Renal cortical epithelial cell (primary cell): ENCODE results near the gene WNT9A. TPM values are rescaled to one million over a fixed set of nuclear protein-coding genes. Genes with fewer than 3 reads are reported as not detected.
A peak's percentile ranks its signal among the peaks of the same experiment; 100 is the strongest.

ENCODE experiments used
- DNase-seq: peaks from one replicate; pipeline ENCODE4 v3.0.0-alpha.2; 2011; ENCODE audit warnings: low read depth
- total RNA-seq: library from RNA; depleted of rRNA; stranded (reverse); fragments of >200 nt; gene quantifications from 2 replicates; pipeline ENCODE4 v1.2.3, GENCODE V29; 2014

WNT9A gene
- total RNA-seq, 1 donor from 2014 or later = 0.89 TPM

GRCh38 chr1:227941509-227942020 lies 6.2 kb downstream of the WNT9A start:
- no peak for DNase-seq

GRCh38 chr1:227940791-227941241 lies 6.9 kb downstream of the WNT9A start:
- DNase-seq = no peak

- DNase-seq = no peak
Measured at GRCh38 chr1:227939791-227940771, 7.7 kb downstream of the WNT9A start.

GRCh38 chr1:227938911-227939790 lies 8.6 kb downstream of the WNT9A start:
- no peak for DNase-seq

- no peak for DNase-seq
Measured at GRCh38 chr1:227938276-227938675, 9.5 kb downstream of the WNT9A start.

GRCh38 chr1:227937838-227938145 lies 9.9 kb downstream of the WNT9A start:
- no peak for DNase-seq

- no peak for DNase-seq
Measured at GRCh38 chr1:227937031-227937837, 10.5 kb downstream of the WNT9A start.

GRCh38 chr1:227935826-227936225 lies 11.9 kb downstream of the WNT9A start:
- DNase-seq = no peak

GRCh38 chr1:227934476-227935313 lies 13.0 kb downstream of the WNT9A start:
- peak; percentile 28 for DNase-seq

- DNase-seq = no peak
Measured at GRCh38 chr1:227929751-227930472, 17.8 kb downstream of the WNT9A start.

GRCh38 chr1:227928811-227929375 lies 18.8 kb downstream of the WNT9A start:
- no peak for DNase-seq

- DNase-seq = no peak
Measured at GRCh38 chr1:227927971-227928741, 19.6 kb downstream of the WNT9A start.

GRCh38 chr1:227926896-227927885 lies 20.5 kb downstream of the WNT9A start:
- DNase-seq = no peak

GRCh38 chr1:227926216-227926791 lies 21.4 kb downstream of the WNT9A start:
- no peak for DNase-seq

- no peak for DNase-seq
Measured at GRCh38 chr1:227925582-227926198, 22.0 kb downstream of the WNT9A start.

- DNase-seq = no peak
Measured at GRCh38 chr1:227924833-227925574, 22.7 kb downstream of the WNT9A start.
